Measurements from ENCODE around the gene CELF2. TPM values are rescaled to one million over a fixed set of nuclear protein-coding genes. Genes with fewer than 3 reads are reported as not detected.

Gene CELF2
- total RNA-seq, 1 donor from 2014 or later: 31.6 TPM

DNA sequence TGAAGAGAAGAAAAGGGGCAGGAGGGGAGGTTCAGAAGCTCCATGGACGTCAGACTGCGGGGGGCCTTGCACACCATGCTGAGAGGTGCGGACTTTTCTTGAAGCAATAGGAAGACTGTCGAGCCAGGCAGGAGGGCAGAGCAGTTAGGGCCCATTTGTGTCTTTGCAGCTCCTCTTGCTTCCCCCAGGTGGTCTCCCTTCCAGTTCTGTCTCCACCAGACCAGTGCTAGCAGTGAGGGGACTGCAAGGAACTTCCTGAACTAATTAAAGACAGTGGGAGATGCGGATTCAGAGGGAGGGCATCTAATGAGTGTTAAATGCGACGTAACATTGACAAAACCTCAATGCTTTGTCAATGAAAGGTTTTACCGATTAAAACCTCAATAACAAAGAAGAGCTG, 368.4 kb downstream of the CELF2 start:
- Mint-ChIP-seq H3K4me3 (no peak overlapping the region), H3K27ac (no peak overlapping the region), H3K27me3 (ENCODE audit: insufficient read depth, low read depth) (peaks cover 13% of the 10 kb centered on the region), H3K4me1 (peaks cover 23% of the 10 kb centered on the region), H3K9me3 (no peaks in the 10 kb centered on the region), H3K36me3 (no peaks in the 10 kb centered on the region)
- TF ChIP-seq EZH2 (IDR thresholded peaks at IDR 0.05): no peak
- TF ChIP-seq, protein P1, sequence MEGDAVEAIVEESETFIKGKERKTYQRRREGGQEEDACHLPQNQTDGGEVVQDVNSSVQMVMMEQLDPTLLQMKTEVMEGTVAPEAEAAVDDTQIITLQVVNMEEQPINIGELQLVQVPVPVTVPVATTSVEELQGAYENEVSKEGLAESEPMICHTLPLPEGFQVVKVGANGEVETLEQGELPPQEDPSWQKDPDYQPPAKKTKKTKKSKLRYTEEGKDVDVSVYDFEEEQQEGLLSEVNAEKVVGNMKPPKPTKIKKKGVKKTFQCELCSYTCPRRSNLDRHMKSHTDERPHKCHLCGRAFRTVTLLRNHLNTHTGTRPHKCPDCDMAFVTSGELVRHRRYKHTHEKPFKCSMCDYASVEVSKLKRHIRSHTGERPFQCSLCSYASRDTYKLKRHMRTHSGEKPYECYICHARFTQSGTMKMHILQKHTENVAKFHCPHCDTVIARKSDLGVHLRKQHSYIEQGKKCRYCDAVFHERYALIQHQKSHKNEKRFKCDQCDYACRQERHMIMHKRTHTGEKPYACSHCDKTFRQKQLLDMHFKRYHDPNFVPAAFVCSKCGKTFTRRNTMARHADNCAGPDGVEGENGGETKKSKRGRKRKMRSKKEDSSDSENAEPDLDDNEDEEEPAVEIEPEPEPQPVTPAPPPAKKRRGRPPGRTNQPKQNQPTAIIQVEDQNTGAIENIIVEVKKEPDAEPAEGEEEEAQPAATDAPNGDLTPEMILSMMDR (IDR thresholded peaks at IDR 0.05): no peak
- TF ChIP-seq EZH2phosphoT487 (IDR thresholded peaks at IDR 0.05): no peak
- no peaks in the 10 kb centered on the region for H4K20me1 ChIP-seq (ENCODE audit: low read depth)
- H3K9ac ChIP-seq: no peak overlapping the region
- no peak overlapping the region for H3K27ac ChIP-seq
- no peak overlapping the region for H2AFZ ChIP-seq (replicated peaks)
- peaks cover 10% of the 10 kb centered on the region for H3K4me1 ChIP-seq
- no peak for DNase-seq (ENCODE audit: low spot score)
- no peaks in the 10 kb centered on the region for H3F3A ChIP-seq (ENCODE audit: low read depth)
- H3K27me3 ChIP-seq: no peaks in the 10 kb centered on the region
- H3K4me2 ChIP-seq: peak overlapping the region; percentile 22
- H3K9me3 ChIP-seq (ENCODE audit: low read depth): no peaks in the 10 kb centered on the region
- no peak overlapping the region for H3K4me3 ChIP-seq
- H3K36me3 ChIP-seq: no peaks in the 10 kb centered on the region
- no peaks in the 10 kb centered on the region for H3K79me2 ChIP-seq (ENCODE audit: low read depth)
